ENCODE results near the gene PTPRJ. TPM values are rescaled to one million over a fixed set of nuclear protein-coding genes. Genes with fewer than 3 reads are reported as not detected.
A peak's percentile ranks its signal among the peaks of the same experiment; 100 is the strongest.

The PTPRJ gene
- total RNA-seq, 2 donors from 2014 or later = 60.7 to 83.3 TPM

DNA sequence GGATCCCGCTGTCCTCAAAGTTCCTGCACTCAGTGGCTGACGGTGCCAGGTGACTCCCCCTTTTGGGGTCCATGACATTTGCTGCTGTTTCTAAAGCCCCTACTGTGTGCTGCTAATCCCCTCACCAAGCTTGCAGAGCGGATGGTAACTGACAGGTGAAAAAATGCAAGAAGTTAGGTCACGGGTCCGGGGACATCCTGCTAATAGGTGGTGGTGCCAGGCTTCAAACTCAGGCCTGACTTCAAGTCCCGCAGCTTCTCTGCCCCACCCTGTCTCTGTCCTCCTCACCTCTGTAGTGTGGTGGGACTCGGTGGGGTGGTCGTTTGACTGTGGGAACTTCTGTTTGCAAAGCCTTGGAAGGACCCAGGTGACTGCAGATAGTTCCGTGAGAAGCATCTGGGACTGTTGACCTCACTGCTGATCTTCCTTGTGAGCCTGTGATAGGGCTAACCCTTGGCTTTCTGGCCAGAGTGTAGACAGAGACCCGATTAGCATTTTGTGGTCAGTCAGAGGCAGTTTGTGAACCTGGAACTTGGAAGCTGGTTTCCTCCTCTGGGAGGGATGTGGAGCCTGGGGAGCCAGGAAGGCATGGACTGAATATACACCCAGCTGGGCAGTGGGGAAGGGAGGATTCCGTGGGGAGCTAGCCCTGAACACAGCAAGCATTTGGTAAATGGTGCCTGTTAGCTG is 120.8 kb downstream of the PTPRJ start:
- Mint-ChIP-seq H3K27me3 (no peaks in the 10 kb centered on the region), H3K4me3 (no peak overlapping the region), H3K27ac (peak overlapping the region in 1 of 2 donors; percentile 63), H3K4me1 (ENCODE audit: low read depth in 2 of 2) (peaks cover 36 to 48% of the 10 kb centered on the region in 2 donors), H3K36me3 (no peaks in the 10 kb centered on the region), H3K9me3 (no peaks in the 10 kb centered on the region)
- ATAC-seq (no peak), DNase-seq (ENCODE audit: low spot score) (no peak)

GRCh38 chr11:48101958-48102357 is 121.6 kb downstream of the PTPRJ start:
- DNase-seq (ENCODE audit: low spot score) (no peak), ATAC-seq (no peak)
- Mint-ChIP-seq H3K27me3 (no peaks in the 10 kb centered on the region), H3K27ac (peak overlapping the region in 1 of 2 donors; percentile 63), H3K4me3 (no peak overlapping the region), H3K9me3 (no peaks in the 10 kb centered on the region), H3K4me1 (ENCODE audit: low read depth in 2 of 2) (peaks cover 37 to 46% of the 10 kb centered on the region in 2 donors), H3K36me3 (no peaks in the 10 kb centered on the region)

GRCh38 chr11:48103621-48104567 is 123.5 kb downstream of the PTPRJ start:
- no peaks in the 10 kb centered on the region for H3K36me3 Mint-ChIP-seq
- H3K4me3 Mint-ChIP-seq = no peak overlapping the region
- ATAC-seq (no peak), DNase-seq (ENCODE audit: low spot score) (no peak)
- peak overlapping the region; percentile 9 to 68 for H3K27ac Mint-ChIP-seq
- H3K27me3 Mint-ChIP-seq = no peaks in the 10 kb centered on the region
- no peaks in the 10 kb centered on the region for H3K9me3 Mint-ChIP-seq
- peaks cover 53 to 59% of the 10 kb centered on the region in 2 donors for H3K4me1 Mint-ChIP-seq (ENCODE audit: low read depth in 2 of 2)

GRCh38 chr11:48104568-48104924 is 124.2 kb downstream of the PTPRJ start:
- no peaks in the 10 kb centered on the region for H3K27me3 Mint-ChIP-seq
- no peak overlapping the region for H3K4me3 Mint-ChIP-seq
- peaks cover 54 to 58% of the 10 kb centered on the region in 2 donors for H3K4me1 Mint-ChIP-seq (ENCODE audit: low read depth in 2 of 2)
- no peaks in the 10 kb centered on the region for H3K9me3 Mint-ChIP-seq
- H3K27ac Mint-ChIP-seq = no peak overlapping the region
- no peak for DNase-seq (ENCODE audit: low spot score)
- H3K36me3 Mint-ChIP-seq = no peaks in the 10 kb centered on the region
- no peak for ATAC-seq

DNA sequence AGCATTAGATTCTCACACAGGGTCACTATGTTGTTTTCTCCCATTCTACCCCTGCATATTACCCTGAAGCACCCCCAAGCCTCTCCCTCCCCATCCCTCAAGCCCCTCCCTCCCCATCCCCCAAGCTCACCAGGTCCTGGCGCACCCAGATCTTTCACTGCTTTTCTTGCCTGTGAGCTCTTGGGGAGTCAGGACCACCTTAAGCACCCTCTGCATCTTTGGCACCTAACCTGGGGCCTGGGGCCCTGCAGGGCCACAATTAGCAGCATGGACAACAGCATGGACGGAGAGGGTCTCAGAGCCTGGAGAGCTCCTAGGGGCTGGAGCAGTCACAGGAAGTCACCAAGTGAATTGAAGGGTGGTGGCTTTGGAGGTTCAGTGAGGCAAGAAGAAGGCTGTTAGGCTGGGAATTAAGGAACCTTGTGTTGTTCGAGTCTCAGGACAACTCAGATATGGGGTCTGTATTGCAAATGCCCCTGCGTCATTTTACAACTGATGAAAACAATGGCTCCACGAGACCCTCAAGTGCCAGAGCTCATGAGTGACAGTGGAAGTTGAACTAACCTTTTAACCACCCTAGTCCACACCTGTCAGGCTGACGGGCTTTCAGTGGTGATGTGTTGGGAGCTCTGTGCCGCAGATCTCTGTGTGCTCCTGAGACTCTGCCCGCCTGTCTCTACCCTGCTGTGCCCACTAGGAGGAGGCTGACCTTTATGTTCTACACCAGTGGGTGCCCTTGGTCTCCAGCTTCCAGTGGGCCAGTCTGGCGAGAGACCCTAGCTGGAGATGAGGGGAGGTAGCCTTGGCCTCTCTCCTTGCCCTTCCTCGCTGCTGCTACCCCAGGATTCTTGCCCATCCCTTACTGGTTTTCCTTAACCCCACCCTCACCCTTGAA is 125.0 kb downstream of the PTPRJ start:
- peaks cover 56 to 61% of the 10 kb centered on the region in 2 donors for H3K4me1 Mint-ChIP-seq (ENCODE audit: low read depth in 2 of 2)
- H3K27me3 Mint-ChIP-seq = no peaks in the 10 kb centered on the region
- DNase-seq (ENCODE audit: low spot score) (no peak), ATAC-seq (no peak)
- H3K9me3 Mint-ChIP-seq = no peaks in the 10 kb centered on the region
- H3K27ac Mint-ChIP-seq = peak overlapping the region; percentile 74 to 78
- H3K4me3 Mint-ChIP-seq = no peak overlapping the region
- H3K36me3 Mint-ChIP-seq = no peaks in the 10 kb centered on the region

DNA sequence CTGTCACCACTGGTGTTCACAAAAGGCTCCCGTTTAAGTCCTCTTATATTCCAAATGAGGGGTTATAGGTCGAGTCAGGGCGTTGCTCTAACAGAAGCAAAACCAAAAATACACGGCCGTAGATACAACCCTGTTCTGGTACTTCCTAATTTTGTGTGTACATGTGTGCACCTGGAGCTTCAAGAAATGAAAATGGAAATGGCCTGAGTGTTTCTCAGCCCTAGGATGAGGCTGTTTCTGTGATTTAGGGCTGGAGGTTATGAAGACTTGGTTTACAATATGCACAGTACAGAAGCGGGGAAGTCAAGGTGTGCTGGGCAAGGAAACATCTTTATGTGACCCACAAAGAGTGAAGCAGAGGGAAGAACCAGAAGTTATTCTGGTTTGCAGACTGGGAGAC is 125.8 kb downstream of the PTPRJ start:
- H3K27me3 Mint-ChIP-seq = no peaks in the 10 kb centered on the region
- DNase-seq (ENCODE audit: low spot score) = no peak
- peak overlapping the region; percentile 74 to 78 for H3K27ac Mint-ChIP-seq
- no peak for ATAC-seq
- H3K4me1 Mint-ChIP-seq (ENCODE audit: low read depth in 2 of 2) = peaks cover 56 to 61% of the 10 kb centered on the region in 2 donors
- no peaks in the 10 kb centered on the region for H3K9me3 Mint-ChIP-seq
- peak overlapping the region; percentile 28 for H3K4me3 Mint-ChIP-seq
- H3K36me3 Mint-ChIP-seq = no peaks in the 10 kb centered on the region

DNA sequence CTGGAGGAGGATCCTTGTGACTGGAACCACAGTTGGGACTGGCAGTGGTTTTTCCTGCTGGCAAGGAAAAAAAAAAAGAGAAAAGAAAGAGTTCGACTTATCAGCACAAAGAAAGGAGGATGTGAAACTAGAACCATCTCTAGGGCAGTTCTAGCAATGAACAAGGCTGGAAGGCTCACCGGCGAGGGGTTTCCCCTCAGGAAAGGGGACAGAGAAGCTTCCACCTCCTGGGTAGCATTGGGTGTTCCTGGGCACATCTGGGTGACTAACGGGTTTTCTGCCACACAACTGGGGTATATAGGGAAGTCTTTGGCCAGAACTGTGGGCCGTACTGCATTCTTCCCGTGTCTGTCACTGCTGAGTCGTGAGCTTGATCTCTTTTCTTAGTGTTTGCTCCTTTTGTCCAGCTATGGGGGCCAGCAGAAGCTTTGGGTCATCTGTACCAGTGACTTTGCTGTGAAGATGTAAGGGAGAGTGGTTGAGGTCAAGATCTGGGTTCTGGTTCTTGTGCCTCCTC is 126.9 kb downstream of the PTPRJ start:
- Mint-ChIP-seq H3K4me3 (peak overlapping the region; percentile 28), H3K27ac (peak overlapping the region; percentile 74 to 78), H3K9me3 (no peaks in the 10 kb centered on the region), H3K36me3 (no peaks in the 10 kb centered on the region), H3K4me1 (ENCODE audit: low read depth in 2 of 2) (peaks cover 48 to 54% of the 10 kb centered on the region in 2 donors), H3K27me3 (no peaks in the 10 kb centered on the region)
- peak; percentile 70 for DNase-seq (ENCODE audit: low spot score)
- peak; percentile 68 to 72 for ATAC-seq

DNA sequence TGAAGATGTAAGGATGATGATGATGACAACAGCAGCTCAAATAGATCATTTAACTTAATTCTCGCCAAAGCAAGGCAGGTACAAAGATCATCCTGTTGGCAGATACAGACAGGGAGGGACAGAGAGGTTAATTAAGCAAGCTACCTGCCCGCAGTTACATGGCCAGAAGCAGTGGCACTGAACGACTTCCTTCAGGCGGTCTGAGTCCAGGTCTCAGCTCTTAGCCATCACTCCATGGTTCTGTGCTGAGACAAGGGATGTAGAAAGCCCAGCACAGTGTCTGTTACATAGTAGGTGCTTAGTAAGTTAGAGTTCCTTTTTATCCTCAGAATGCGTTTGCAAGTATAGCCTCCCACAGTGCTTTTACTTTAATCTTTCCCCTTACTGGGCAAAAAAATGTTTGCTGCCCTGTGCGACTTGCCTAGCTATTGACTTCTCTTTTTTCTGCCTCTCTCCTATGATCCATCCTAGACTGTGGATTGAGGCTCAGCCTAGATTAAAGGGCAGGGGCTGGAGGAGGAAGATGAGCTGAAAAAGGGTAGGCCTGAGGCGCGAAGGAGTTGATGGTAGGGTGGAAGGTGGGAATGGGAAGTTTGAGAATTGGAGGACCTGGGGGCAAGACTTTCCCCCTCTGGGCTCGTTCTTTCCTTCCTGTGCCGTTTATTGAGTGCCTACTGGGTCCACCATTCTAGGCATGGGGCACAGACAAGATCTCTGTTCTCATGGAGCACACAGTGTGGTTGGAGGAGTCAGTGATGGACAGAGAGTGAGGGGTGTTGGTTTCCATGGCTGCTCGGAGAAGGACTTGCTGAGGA is 128.1 kb downstream of the PTPRJ start:
- Mint-ChIP-seq H3K36me3 (no peaks in the 10 kb centered on the region), H3K27me3 (no peaks in the 10 kb centered on the region), H3K9me3 (no peaks in the 10 kb centered on the region), H3K27ac (peak overlapping the region; percentile 74 to 78), H3K4me3 (peak overlapping the region; percentile 78), H3K4me1 (ENCODE audit: low read depth in 2 of 2) (peaks cover 43 to 51% of the 10 kb centered on the region in 2 donors)
- DNase-seq (ENCODE audit: low spot score) (no peak), ATAC-seq (no peak)

DNA sequence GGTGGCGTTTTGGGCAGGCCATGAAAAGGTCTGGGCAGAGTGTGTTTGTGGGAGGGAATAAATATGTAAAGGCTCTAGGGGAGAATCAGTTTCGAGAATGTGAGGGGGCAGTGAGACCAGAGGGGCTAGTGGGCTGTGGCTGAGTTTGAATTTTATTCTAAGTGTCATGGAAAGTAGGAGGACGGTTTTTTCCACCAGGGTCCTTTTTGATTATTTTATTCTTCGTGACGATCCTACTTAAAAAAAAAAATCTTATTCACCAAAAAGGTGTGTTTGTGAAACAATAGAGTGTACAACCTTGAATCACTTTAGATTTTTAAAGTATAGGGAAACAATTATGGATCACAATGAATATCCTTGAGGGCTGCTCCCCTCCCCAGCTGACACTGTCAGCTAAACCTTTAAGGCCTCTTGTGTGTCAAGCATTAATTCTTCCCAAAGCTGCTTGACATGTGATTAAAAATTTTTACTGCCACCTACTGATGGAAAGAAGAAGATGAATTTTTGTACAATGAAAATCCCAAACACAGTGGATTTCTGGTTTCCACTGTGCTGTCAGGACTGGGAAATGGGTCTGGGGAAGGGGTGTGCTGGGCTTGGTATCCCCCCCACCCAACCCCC is 128.8 kb downstream of the PTPRJ start:
- H3K4me3 Mint-ChIP-seq = peak overlapping the region; percentile 78
- DNase-seq (ENCODE audit: low spot score) = no peak
- H3K36me3 Mint-ChIP-seq = no peaks in the 10 kb centered on the region
- peaks cover 43 to 47% of the 10 kb centered on the region in 2 donors for H3K4me1 Mint-ChIP-seq (ENCODE audit: low read depth in 2 of 2)
- no peaks in the 10 kb centered on the region for H3K9me3 Mint-ChIP-seq
- H3K27me3 Mint-ChIP-seq = no peaks in the 10 kb centered on the region
- H3K27ac Mint-ChIP-seq = peak overlapping the region; percentile 74 to 78
- ATAC-seq = no peak

DNA sequence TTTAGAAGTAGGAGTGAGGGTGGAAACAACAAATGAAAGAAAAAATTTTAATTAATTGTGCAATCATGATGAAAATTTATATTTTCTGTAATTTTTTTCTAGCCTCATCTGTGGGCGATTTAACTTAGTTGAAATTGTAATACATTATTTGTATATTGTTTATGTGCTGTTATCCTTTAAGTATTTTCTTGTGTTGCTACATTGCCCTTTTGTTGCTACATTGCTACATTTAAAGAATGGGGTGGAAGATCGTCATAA is 130.1 kb downstream of the PTPRJ start:
- H3K4me3 Mint-ChIP-seq = no peak overlapping the region
- peaks cover 41 to 43% of the 10 kb centered on the region in 2 donors for H3K4me1 Mint-ChIP-seq (ENCODE audit: low read depth in 2 of 2)

DNA sequence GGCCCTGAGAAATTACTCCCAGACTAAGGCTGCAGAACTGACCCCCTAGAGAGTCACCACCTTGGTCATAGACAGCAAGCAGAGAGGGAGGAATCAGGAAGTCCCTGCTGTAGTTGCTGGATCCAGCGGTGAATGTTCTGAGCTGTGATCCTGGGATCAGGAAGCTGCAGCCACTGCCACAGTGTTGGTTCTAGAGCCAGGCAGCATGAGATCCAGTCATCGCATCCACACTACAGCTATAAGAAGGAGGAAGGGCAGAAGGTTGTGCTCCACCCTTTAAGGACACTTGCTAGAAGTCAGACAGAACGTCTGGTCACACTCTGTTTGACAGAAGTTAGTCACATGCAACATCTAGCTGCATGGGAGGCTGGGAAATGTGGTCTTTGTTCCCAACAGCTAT is 131.5 kb downstream of the PTPRJ start:
- Mint-ChIP-seq H3K4me1 (ENCODE audit: low read depth in 2 of 2) (peaks cover 30 to 34% of the 10 kb centered on the region in 2 donors), H3K27me3 (no peaks in the 10 kb centered on the region), H3K36me3 (peaks cover 18% of the 10 kb centered on the region), H3K27ac (no peak overlapping the region), H3K9me3 (peaks cover 14% of the 10 kb centered on the region), H3K4me3 (no peak overlapping the region)
- DNase-seq (ENCODE audit: low spot score) = no peak
- no peak for ATAC-seq

More for the DNA sequence above, 130.1 kb downstream of the PTPRJ start:
- peaks cover 12% of the 10 kb centered on the region for H3K36me3 Mint-ChIP-seq
- DNase-seq (ENCODE audit: low spot score) (no peak), ATAC-seq (no peak)
- H3K9me3 Mint-ChIP-seq = peaks cover 10% of the 10 kb centered on the region
- H3K27ac Mint-ChIP-seq = peak overlapping the region in 1 of 2 donors; percentile 74
- H3K27me3 Mint-ChIP-seq = no peaks in the 10 kb centered on the region

GRCh38 chr11:48114740-48115139 is 134.4 kb downstream of the PTPRJ start:
- ATAC-seq (no peak), DNase-seq (ENCODE audit: low spot score) (no peak)
- Mint-ChIP-seq H3K36me3 (peaks cover 18% of the 10 kb centered on the region), H3K27me3 (no peaks in the 10 kb centered on the region), H3K4me3 (no peak overlapping the region), H3K4me1 (ENCODE audit: low read depth in 2 of 2) (peaks cover 4 to 11% of the 10 kb centered on the region in 2 donors), H3K9me3 (peaks cover 14% of the 10 kb centered on the region), H3K27ac (no peak overlapping the region)
